SK-N-SH (cell line): ENCODE measurements around the gene TSPAN11. TPM values are rescaled to one million over a fixed set of nuclear protein-coding genes. Genes with fewer than 3 reads are reported as not detected.

Source experiments
- CTCF ChIA-PET: fragments of 300-600, 350-600 bp; formaldehyde crosslinking; extraction: SDS; loops from one replicate; lab custom pipeline; 2021; lab: Yijun Ruan, JAX
- POLR2A ChIA-PET: fragments of 350-600 bp; sonication (Branson Sonifier 250); formaldehyde crosslinking; extraction: SDS; loops from one replicate; lab custom pipeline; 2020; ENCODE audit warnings: antibody characterized with exemption, inconsistent platforms; lab: Yijun Ruan, JAX
- DNase-seq: peaks from one replicate; pipeline ENCODE4 v3.0.0; 2012
- H2AFZ ChIP-seq: fragments of 200-600 bp; sonication (generic); 2 replicates; pipeline ENCODE4 v1.8.1; 2016; ENCODE audit warnings: antibody characterized with exemption, mild to moderate bottlenecking, low read depth
- H3F3A ChIP-seq: fragments of 200-600 bp; sonication (generic); replicated peaks from 2 replicates; pipeline ENCODE3; 2016; ENCODE audit warnings: antibody characterized with exemption, mild to moderate bottlenecking; ENCODE audit not compliant: insufficient read depth
- H3K27ac ChIP-seq, 2 experiments: fragments of 200-500 bp in 1 of 2; fragments of 200-600 bp in 1 of 2; sonication (Bioruptor generic) in 1 of 2; sonication (generic), shearing (Covaris generic) in 1 of 2; 2 replicates each; pipeline versions ENCODE4 v1.5.1 to v1.6.1; 2014 to 2016; ENCODE audit warnings: low read depth in 2 of 2, inconsistent platforms in 1 of 2, low read length in 1 of 2, mild to moderate bottlenecking in 1 of 2, mixed read lengths in 1 of 2
- H3K27me3 ChIP-seq: fragments of 200-600 bp; sonication (generic), shearing (Covaris generic); 2 replicates; pipeline ENCODE4 v1.6.1; 2016; ENCODE audit warnings: mixed run types; ENCODE audit not compliant: insufficient read depth
- H3K36me3 ChIP-seq, 2 experiments: fragments of 200-500 bp in 1 of 2; fragments of 200-600 bp in 1 of 2; sonication (Bioruptor generic) in 1 of 2; sonication (generic) in 1 of 2; replicated peaks in 1 of 2; 2 replicates each; pipeline versions ENCODE3 to v1.5.1; 2014 to 2016; ENCODE audit warnings: low read length in 1 of 2, mild to moderate bottlenecking in 1 of 2; ENCODE audit not compliant: insufficient read depth in 2 of 2, control insufficient read depth in 1 of 2
- H3K4me1 ChIP-seq, 2 experiments: fragments of 200-500 bp in 1 of 2; fragments of 200-600 bp in 1 of 2; sonication (Bioruptor generic) in 1 of 2; sonication (generic), shearing (Covaris generic) in 1 of 2; 2 replicates each; pipeline versions ENCODE4 v1.5.1 to v1.6.1; 2014 to 2016; ENCODE audit warnings: low read depth in 1 of 2, low read length in 1 of 2, mixed run types in 1 of 2; ENCODE audit not compliant: insufficient read depth in 2 of 2, control insufficient read depth in 1 of 2
- H3K4me2 ChIP-seq: fragments of 200-600 bp; sonication (generic), shearing (Covaris generic); 2 replicates; pipeline ENCODE4 v1.6.1; 2017; ENCODE audit warnings: mixed run types
- H3K4me3 ChIP-seq, 2 experiments: fragments of 200-500 bp in 1 of 2; fragments of 200-600 bp in 1 of 2; sonication (Bioruptor generic) in 1 of 2; sonication (generic), shearing (Covaris generic) in 1 of 2; 2 replicates each; pipeline versions ENCODE4 v1.5.1 to v1.8.1; 2014 to 2016; ENCODE audit warnings: low read depth in 2 of 2, inconsistent platforms in 1 of 2, low read length in 1 of 2, mild to moderate bottlenecking in 1 of 2, mixed read lengths in 1 of 2, moderate library complexity in 1 of 2
- H3K79me2 ChIP-seq: fragments of 200-600 bp; sonication (generic); 2 replicates; pipeline ENCODE4 v1.8.1; 2017; ENCODE audit warnings: mild to moderate bottlenecking; ENCODE audit not compliant: insufficient read depth
- H3K9ac ChIP-seq: fragments of 200-600 bp; sonication (generic); 2 replicates; pipeline ENCODE4 v1.6.1; 2017; ENCODE audit warnings: mixed run types
- H3K9me2 ChIP-seq: fragments of 200-600 bp; sonication (generic); 2 replicates; pipeline ENCODE4 v1.6.1; 2017; ENCODE audit warnings: mixed run types
- H3K9me3 ChIP-seq: fragments of 200-600 bp; sonication (generic); 2 replicates; pipeline ENCODE4 v1.6.1; 2017; ENCODE audit warnings: mixed run types, mild to moderate bottlenecking, moderate library complexity
- H4K20me1 ChIP-seq: fragments of 200-600 bp; sonication (generic); 2 replicates; pipeline ENCODE4 v1.6.1; 2017; ENCODE audit warnings: mild to moderate bottlenecking, mixed run types; ENCODE audit not compliant: insufficient read depth
- CTCF ChIP-seq: fragments of 200-600 bp; sonication (generic); IDR thresholded peaks from 2 replicates; pipeline ENCODE4 v1.6.1; 2017; ENCODE audit warnings: antibody characterized with exemption, mild to moderate bottlenecking, moderate library complexity
- ELF1 ChIP-seq: IDR thresholded peaks from 2 replicates; pipeline ENCODE4 v1.4.0; 2012
- EP300 ChIP-seq, 2 experiments: IDR thresholded peaks; 2 replicates each; pipeline versions ENCODE4 v1.4.0 to v1.6.1; 2012; ENCODE audit warnings: borderline replicate concordance in 1 of 2, low read depth in 1 of 2, low read length in 1 of 2
- EZH2phosphoT487 ChIP-seq: fragments of 200-600 bp; sonication (generic); IDR thresholded peaks from 2 replicates; pipeline ENCODE4 v1.6.1; 2017; ENCODE audit warnings: low read depth, mixed run types, mild to moderate bottlenecking, antibody characterized with exemption, moderate library complexity, borderline replicate concordance
- FOSL2 ChIP-seq: IDR thresholded peaks from 2 replicates; pipeline ENCODE4 v1.4.0; 2012; ENCODE audit warnings: low read depth, mild to moderate bottlenecking, moderate library complexity, borderline replicate concordance
- JUND ChIP-seq: IDR thresholded peaks from 2 replicates; pipeline ENCODE4 v1.4.0; 2012
- MEF2A ChIP-seq: IDR thresholded peaks from 2 replicates; pipeline ENCODE4 v1.4.0; 2012; ENCODE audit warnings: low read depth, borderline replicate concordance
- MXI1 ChIP-seq: IDR thresholded peaks from 2 replicates; pipeline ENCODE4 v1.6.1; 2012; ENCODE audit warnings: mild to moderate bottlenecking, low read depth, low read length, improper control_type of control experiment
- NFIC ChIP-seq: IDR thresholded peaks from 2 replicates; pipeline ENCODE4 v1.4.0; 2012; ENCODE audit warnings: borderline replicate concordance
- NRF1 ChIP-seq: IDR thresholded peaks from 2 replicates; pipeline ENCODE4 v1.6.1; 2012; ENCODE audit warnings: low read depth, mild to moderate bottlenecking, low read length
- PBX3 ChIP-seq: IDR thresholded peaks from 2 replicates; pipeline ENCODE4; 2012
- POLR2AphosphoS5 ChIP-seq: IDR thresholded peaks from 2 replicates; pipeline ENCODE4 v1.6.1; 2012; ENCODE audit warnings: low read depth, low read length
- RFX5 ChIP-seq: IDR thresholded peaks from 2 replicates; pipeline ENCODE4 v1.6.1; 2012; ENCODE audit warnings: mild to moderate bottlenecking, improper control_type of control experiment, low read length
- RXRA ChIP-seq: IDR thresholded peaks from 2 replicates; pipeline ENCODE4 v1.4.0; 2012; ENCODE audit warnings: low read depth, mild to moderate bottlenecking, borderline replicate concordance
- SMC3 ChIP-seq: IDR thresholded peaks from 2 replicates; pipeline ENCODE4 v1.6.1; 2012; ENCODE audit warnings: low read depth, low read length, improper control_type of control experiment
- TAF1 ChIP-seq: IDR thresholded peaks from 2 replicates; pipeline ENCODE4 v1.6.1; 2012; ENCODE audit warnings: low read depth, mild to moderate bottlenecking, low read length, moderate library complexity, borderline replicate concordance
- TCF12 ChIP-seq: IDR thresholded peaks from 2 replicates; pipeline ENCODE4 v1.4.0; 2012
- TEAD4 ChIP-seq: IDR thresholded peaks from 2 replicates; pipeline ENCODE4 v1.4.0; 2012; ENCODE audit warnings: mild to moderate bottlenecking, borderline replicate concordance; ENCODE audit not compliant: insufficient read depth
- YY1 ChIP-seq: IDR thresholded peaks from 2 replicates; pipeline ENCODE4 v1.4.0; 2012; ENCODE audit warnings: low read depth, mild to moderate bottlenecking
- ZBTB33 ChIP-seq: IDR thresholded peaks from 2 replicates; pipeline ENCODE4 v1.4.0; 2012; ENCODE audit warnings: low read depth, borderline replicate concordance
- WGBS: methylation state at CpG from one replicate; pipeline ENCODE4 v1.1.6; 2017; ENCODE audit warnings: low lambda C conversion rate; 5-methylcytosine and 5-hydroxymethylcytosine counted together
- polyA plus RNA-seq, 3 experiments: library from polyadenylated mRNA; depleted of rRNA; stranded (reverse); fragments of >200 nt; gene quantifications; 2 replicates each; pipeline ENCODE4 v1.2.3, GENCODE V29; 2012

Gene TSPAN11
- polyA plus RNA-seq, 1 of the 3 experiments (the other 2 are of a cell fraction), result 6.4 TPM

GRCh38 chr12:30988086-30988485 lies 61.5 kb downstream of the TSPAN11 start:
- no peaks in the 10 kb centered on the region for H3K9me3 ChIP-seq
- peaks cover 0 to 7% of the 10 kb centered on the region in 2 experiments; a peak in 1 of 4 replicates for H3K4me1 ChIP-seq
- 94% methylated on average over 6 of the region's 9 CpGs for WGBS
- no peaks in the 10 kb centered on the region for H4K20me1 ChIP-seq
- H3K27ac ChIP-seq, result no peak overlapping the region
- no peak overlapping the region for H3K9ac ChIP-seq
- H3K4me3 ChIP-seq, result no peak overlapping the region
- TF ChIP-seq RFX5, result no peak
- TF ChIP-seq CTCF, result no peak
- no peak for TF ChIP-seq RXRA
- no peak for TF ChIP-seq MEF2A
- TF ChIP-seq NRF1, result no peak
- TF ChIP-seq JUND, result no peak
- TF ChIP-seq NFIC, result no peak
- TF ChIP-seq EP300 (IDR thresholded peaks at IDR 0.05; ENCODE audit: borderline replicate concordance in 1 of 2, low read depth in 1 of 2, low read length in 1 of 2), result no peak
- TF ChIP-seq TCF12, result no peak
- no peak for TF ChIP-seq MXI1
- TF ChIP-seq PBX3, result no peak
- no peak for TF ChIP-seq ZBTB33
- no peak for TF ChIP-seq TEAD4
- no peak for TF ChIP-seq SMC3
- TF ChIP-seq EZH2phosphoT487, result no peak
- no peak for TF ChIP-seq FOSL2
- no peak for TF ChIP-seq POLR2AphosphoS5
- no peak for TF ChIP-seq YY1
- no peak for TF ChIP-seq ELF1
- no peak for TF ChIP-seq TAF1
- H3K36me3 ChIP-seq, result no peaks in the 10 kb centered on the region
- no peak overlapping the region for H3K4me2 ChIP-seq
- no peak overlapping the region for H2AFZ ChIP-seq
- ChIA-PET CTCF (interaction anchor here (1.0 to 24.1 kb wide), 5 partner anchors 14 to 284 kb away, joined by 5 to 442 read pairs (median 50); no protein-coding TSS in a partner anchor), POLR2A (interaction anchor here (1.0 kb wide), 1 partner anchor 62 kb away, joined by 6 read pairs; the partner anchor contains the start of gene TSPAN11)
- no peaks in the 10 kb centered on the region for H3K79me2 ChIP-seq
- no peaks in the 10 kb centered on the region for H3K9me2 ChIP-seq
- no peaks in the 10 kb centered on the region for H3F3A ChIP-seq
- DNase-seq, result no peak
- no peaks in the 10 kb centered on the region for H3K27me3 ChIP-seq
